ENCODE measurements around the gene FLACC1. TPM values are rescaled to one million over a fixed set of nuclear protein-coding genes. Genes with fewer than 3 reads are reported as not detected.

FLACC1 gene
- total and polyA plus RNA-seq, 2 of the 8 experiments (the other 6 are each of a cell fraction or from before 2014, with no cell fraction given): 0.58 TPM; not detected in 1

- TF ChIP-seq SIN3A (conservative IDR thresholded peaks at IDR 0.05 in 1 of 2, IDR thresholded peaks at IDR 0.05 in 1 of 2; ENCODE audit: low read depth in 1 of 2, low read length in 2 of 2): no peak
- no peak for TF ChIP-seq POLR2AphosphoS5 (IDR thresholded peaks at IDR 0.05; ENCODE audit: low read depth, low read length)
- TF ChIP-seq ATF3 (IDR thresholded peaks at IDR 0.05; ENCODE audit: insufficient read depth, low read depth, low read length): no peak
- TF ChIP-seq CREB1 (IDR thresholded peaks at IDR 0.05): no peak
- no peak for TF ChIP-seq RXRA (IDR thresholded peaks at IDR 0.05; ENCODE audit: insufficient read depth, low read depth, low read length)
These were observed 5.3 kb upstream of the FLACC1 start (continued) for GRCh38 chr2:201362396-201362795.

All from H1 (cell line).